Middle frontal gyrus (tissue), 1 donor: ENCODE measurements around the gene NNAT.

Experiments
- DNase-seq: peaks from one replicate; pipeline ENCODE4 v3.0.0-alpha.2; 2015; ENCODE audit warnings: low spot score; ENCODE audit errors: extremely low spot score

Gene NNAT

GRCh38 chr20:37502654-37503053 lies 18.4 kb upstream of the NNAT start:
- DNase-seq: no peak

GRCh38 chr20:37503256-37503927 lies 17.7 kb upstream of the NNAT start:
- DNase-seq: no peak

GRCh38 chr20:37504404-37505096 lies 16.5 kb upstream of the NNAT start:
- no peak for DNase-seq

GRCh38 chr20:37505263-37506151 lies 15.5 kb upstream of the NNAT start:
- DNase-seq: no peak

GRCh38 chr20:37506152-37506725 lies 14.8 kb upstream of the NNAT start:
- DNase-seq: no peak

- no peak for DNase-seq
Measured at GRCh38 chr20:37510226-37510625, 10.8 kb upstream of the NNAT start.

- no peak for DNase-seq
Measured at GRCh38 chr20:37511610-37512275, 9.3 kb upstream of the NNAT start.

- no peak for DNase-seq
Measured at GRCh38 chr20:37513779-37514359, 7.2 kb upstream of the NNAT start.

GRCh38 chr20:37515876-37516275 lies 5.2 kb upstream of the NNAT start:
- DNase-seq: no peak

GRCh38 chr20:37516811-37517750 lies 4.0 kb upstream of the NNAT start:
- DNase-seq: no peak

- no peak for DNase-seq
Measured at GRCh38 chr20:37518059-37518458, 3.0 kb upstream of the NNAT start.

- DNase-seq: no peak
Measured at GRCh38 chr20:37518606-37519507, 2.2 kb upstream of the NNAT start.

- no peak for DNase-seq
Measured at GRCh38 chr20:37519508-37520418, 1.3 kb upstream of the NNAT start.

GRCh38 chr20:37520419-37520955 lies 563 bp upstream of the NNAT start:
- DNase-seq: no peak

GRCh38 chr20:37522260-37523011 lies 1.4 kb downstream of the NNAT start:
- no peak for DNase-seq

- DNase-seq: no peak
Measured at GRCh38 chr20:37523012-37523391, 2.0 kb downstream of the NNAT start.
